K562 (cell line): ENCODE results near the gene OSBPL3. TPM values are rescaled to one million over a fixed set of nuclear protein-coding genes. Genes with fewer than 3 reads are reported as not detected.

Source experiments
- ATAC-seq: fragments of 200-7000 bp; cut with Tn5 transposase; 3 replicates; pipeline ENCODE4 v1.9.1; 2020; ENCODE audit warnings: moderate library complexity
- BruUV-seq: library from RNA; stranded (reverse); fragments of 400-500 nt; replicated peaks from 2 replicates; lab custom pipeline; 2021; lab: Mats Ljungman, UMichigan
- CTCF ChIA-PET: fragments of 300-600 bp; formaldehyde crosslinking; extraction: SDS; loops from one replicate; lab custom pipeline; 2021; ENCODE audit warnings: low intra/inter-chr PET ratio; lab: Yijun Ruan, JAX
- POLR2A ChIA-PET: fragments of 300-600, 350-650 bp; sonication (Branson Sonifier 250); formaldehyde crosslinking; extraction: SDS; loops from one replicate; lab custom pipeline; 2021; ENCODE audit warnings: antibody characterized with exemption, inconsistent platforms; lab: Yijun Ruan, JAX
- DNase-seq, 4 experiments: peaks; one replicate each; pipeline versions ENCODE4 v3.0.0 to v3.0.0-alpha.2; 2011 to 2018; ENCODE audit warnings: low spot score in 3 of 4, mixed read lengths in 3 of 4; ENCODE audit errors: extremely low read depth in 1 of 4
- FAIRE-seq: peaks from 2 replicates; lab custom pipeline; 2011; peaks lifted over from hg19 to GRCh38; lab: Jason Lieb, UNC
- H2AFZ ChIP-seq: 2 replicates; pipeline ENCODE4 v1.6.0; 2011; ENCODE audit warnings: low read depth, low read length, control low read depth, inconsistent platforms
- H3K27ac ChIP-seq: fragments of 200-600 bp; 3 replicates; pipeline ENCODE4 v1.8.0; 2011; ENCODE audit warnings: low read depth, mild to moderate bottlenecking, control low read depth, inconsistent platforms, low read length, moderate library complexity, mixed read lengths; ENCODE audit errors: extremely low read depth
- H3K27me3 ChIP-seq, 2 experiments: fragments of 300-600 bp in 1 of 2; 2 replicates in 1 of 2; 3 replicates in 1 of 2; pipeline versions ENCODE4 v1.6.0 to v1.8.0; 2011; ENCODE audit warnings: inconsistent platforms in 2 of 2, low read length in 2 of 2, mild to moderate bottlenecking in 1 of 2, mixed read lengths in 1 of 2, moderate library complexity in 1 of 2; ENCODE audit not compliant: control insufficient read depth in 2 of 2, insufficient read depth in 2 of 2
- H3K36me3 ChIP-seq: fragments of 300-600 bp; 3 replicates; pipeline ENCODE4 v1.8.0; 2011; ENCODE audit warnings: mild to moderate bottlenecking, low read length, inconsistent platforms; ENCODE audit not compliant: control insufficient read depth, insufficient read depth
- H3K4me1 ChIP-seq, 2 experiments: fragments of 200-600 bp in 1 of 2; replicated peaks in 1 of 2; 2 replicates in 1 of 2; 3 replicates in 1 of 2; pipeline versions ENCODE4 v1.5.1 to v1.8.0; 2011; ENCODE audit warnings: inconsistent platforms in 2 of 2, low read length in 2 of 2, mild to moderate bottlenecking in 1 of 2, mixed read lengths in 1 of 2, moderate library complexity in 1 of 2; ENCODE audit not compliant: control insufficient read depth in 2 of 2, insufficient read depth in 2 of 2
- H3K4me2 ChIP-seq: 2 replicates; pipeline ENCODE4 v1.6.1; 2011; ENCODE audit warnings: low read length, control low read depth, inconsistent platforms, mixed read lengths; ENCODE audit not compliant: insufficient read depth
- H3K4me3 ChIP-seq: fragments of 200-600 bp; sonication (generic), shearing (Covaris generic); 2 replicates; pipeline ENCODE4 v1.5.1; 2016; ENCODE audit warnings: control low read depth, inconsistent platforms
- H3K79me2 ChIP-seq: fragments of 200-600 bp; 3 replicates; pipeline ENCODE4 v1.8.0; 2011; ENCODE audit warnings: low read length, inconsistent platforms; ENCODE audit not compliant: control insufficient read depth, insufficient read depth
- H3K9ac ChIP-seq, 2 experiments: 2 replicates each; pipeline versions ENCODE4 v1.6.0 to v1.6.1; 2011; ENCODE audit warnings: low read depth in 2 of 2, low read length in 2 of 2, control low read depth in 1 of 2, inconsistent platforms in 1 of 2, mild to moderate bottlenecking in 1 of 2, mixed read lengths in 1 of 2; ENCODE audit not compliant: insufficient read depth in 1 of 2
- H3K9me1 ChIP-seq: one replicate; pipeline ENCODE4 v1.6.0; 2011; ENCODE audit warnings: inconsistent platforms, mild to moderate bottlenecking, low read length, moderate library complexity; ENCODE audit not compliant: control insufficient read depth, insufficient read depth
- H3K9me3 ChIP-seq: replicated peaks from 2 replicates; pipeline ENCODE4 v1.5.1; 2011; ENCODE audit warnings: low read depth, low read length, inconsistent platforms; ENCODE audit not compliant: control insufficient read depth, insufficient read depth
- H4K20me1 ChIP-seq: replicated peaks from 2 replicates; pipeline ENCODE4 v1.6.1; 2011; ENCODE audit warnings: low read length, inconsistent platforms, mixed read lengths; ENCODE audit not compliant: control insufficient read depth, insufficient read depth
- DIDO1 ChIP-seq: fragments of 450-650 bp; IDR thresholded peaks from 2 replicates; pipeline ENCODE4 v1.6.1; 2016; ENCODE audit warnings: low read depth, missing biosample characterization, missing genetic modification characterization
- EWSR1 ChIP-seq: fragments of 450-650 bp; IDR thresholded peaks from 2 replicates; pipeline ENCODE4 v1.6.1; 2018; ENCODE audit warnings: borderline replicate concordance, mild to moderate bottlenecking, low read depth, moderate library complexity; ENCODE audit not compliant: partially characterized antibody
- FOXM1 ChIP-seq, 2 experiments: fragments of 450-650 bp in 1 of 2; sonication (generic) in 1 of 2; formaldehyde crosslinking in 1 of 2; IDR thresholded peaks; 2 replicates each; pipeline versions ENCODE4 v1.6.1 to v1.9.0; 2017 to 2022; ENCODE audit warnings: low read depth in 2 of 2, mild to moderate bottlenecking in 2 of 2, missing genetic modification reagents in 1 of 2, moderate library complexity in 1 of 2
- GABPA ChIP-seq: fragments of 200-800 bp; sonication (Bioruptor generic); conservative IDR thresholded peaks from 2 replicates; pipeline ENCODE4 v1.6.1; 2016; ENCODE audit warnings: low read depth, missing genetic modification characterization, missing compliant biosample characterization
- HLTF ChIP-seq: fragments of 450-650 bp; IDR thresholded peaks from 2 replicates; pipeline ENCODE4 v1.6.1; 2016
- HNRNPLL ChIP-seq: fragments of 200-400 bp; formaldehyde crosslinking; IDR thresholded peaks from 2 replicates; pipeline ENCODE4 v1.6.1; 2017; ENCODE audit warnings: low read length, low read depth, mild to moderate bottlenecking; ENCODE audit not compliant: poor library complexity, severe bottlenecking
- IFI16 ChIP-seq: fragments of 250-450 bp; sonication (Bioruptor Pico); IDR thresholded peaks from 2 replicates; pipeline ENCODE4 v2.1.2; 2022; ENCODE audit warnings: mild to moderate bottlenecking, inconsistent platforms
- MEIS2 ChIP-seq: fragments of 450-650 bp; IDR thresholded peaks from 2 replicates; pipeline ENCODE4 v1.6.1; 2014; ENCODE audit warnings: mild to moderate bottlenecking; ENCODE audit not compliant: partially characterized antibody
- POLR2AphosphoS5 ChIP-seq: IDR thresholded peaks from 2 replicates; pipeline ENCODE4 v1.6.1; 2011; ENCODE audit warnings: mild to moderate bottlenecking, low read depth, low read length, moderate library complexity; ENCODE audit not compliant: control insufficient read depth, insufficient read depth
- POLR3A ChIP-seq: IDR thresholded peaks from 2 replicates; pipeline ENCODE4 v1.6.1; 2011; ENCODE audit warnings: borderline replicate concordance, mild to moderate bottlenecking, moderate library complexity; ENCODE audit not compliant: insufficient read length, insufficient read depth; ENCODE audit errors: extremely low read depth
- PURB ChIP-seq: sonication (generic); formaldehyde crosslinking; IDR thresholded peaks from 2 replicates; pipeline ENCODE4 v1.9.0; 2021; ENCODE audit warnings: low read depth, mild to moderate bottlenecking, missing genetic modification reagents
- SMAD4 ChIP-seq: fragments of 250-450 bp; sonication (Bioruptor Pico); conservative IDR thresholded peaks from 2 replicates; pipeline ENCODE4 v1.8.0; 2021; ENCODE audit warnings: inconsistent platforms, mild to moderate bottlenecking, moderate library complexity
- SOX6 ChIP-seq: fragments of 450-650 bp; IDR thresholded peaks from 2 replicates; pipeline ENCODE4 v1.6.1; 2014; ENCODE audit warnings: mild to moderate bottlenecking
- STAG1 ChIP-seq: sonication (generic); formaldehyde crosslinking; IDR thresholded peaks from 2 replicates; pipeline ENCODE4 v1.5.0; 2020; ENCODE audit warnings: missing genetic modification reagents, borderline replicate concordance
- TBL1XR1 ChIP-seq, 2 experiments: IDR thresholded peaks; 2 replicates each; pipeline ENCODE4 v1.6.1; 2012; ENCODE audit warnings: improper control_type of control experiment in 2 of 2, low read length in 2 of 2, mild to moderate bottlenecking in 1 of 2
- THRAP3 ChIP-seq: fragments of 450-650 bp; IDR thresholded peaks from 2 replicates; pipeline ENCODE4 v1.6.1; 2016; ENCODE audit warnings: mild to moderate bottlenecking, inconsistent platforms, borderline replicate concordance
- ZNF512 ChIP-seq: IDR thresholded peaks from 2 replicates; pipeline ENCODE4 v1.6.1; 2016; ENCODE audit warnings: missing genetic modification characterization, missing compliant biosample characterization
- ZNF655 ChIP-seq: fragments of 250-450 bp; sonication (Bioruptor Pico); IDR thresholded peaks from 2 replicates; pipeline ENCODE4 v1.5.0; 2021
- ZNF778 ChIP-seq: fragments of 450-650 bp; formaldehyde crosslinking; IDR thresholded peaks from 2 replicates; pipeline ENCODE4 v1.4.0; 2020; ENCODE audit warnings: mild to moderate bottlenecking, moderate library complexity
- WGBS: fragments of 100-300 bp; shearing (Covaris generic); methylation state at CpG from one replicate; pipeline ENCODE4 v1.1.6; 2016; ENCODE audit warnings: low coverage, mixed read lengths; ENCODE audit not compliant: insufficient coverage; ENCODE audit errors: missing lambda C conversion rate; 5-methylcytosine and 5-hydroxymethylcytosine counted together
- in situ Hi-C: fragments of 300-500 bp; cut with MboI; formaldehyde crosslinking; loops from 4 replicates; pipeline ENCODE4 v1.15.0; 2018; ENCODE audit warnings: inconsistent platforms, mixed read lengths
- intact Hi-C: fragments of 100-400 bp; cut with micrococcal nuclease; formaldehyde crosslinking; loops from 2 replicates; pipeline ENCODE4 v1.14.2; 2022
- polyA plus RNA-seq, 8 experiments: library from polyadenylated mRNA; depleted of rRNA in 4 of 8; stranded (reverse) in 5 of 8; unstranded in 3 of 8; fragments of >200 nt; fragmentation: Nextera tagmentation in 2 of 8; fragmentation: Illumina TruSeq in 1 of 8; extraction: Ambion mirVana in 2 of 8; extraction: Trizol in 1 of 8; gene quantifications; 2 replicates each; pipeline versions ENCODE4 v1.2.1 to v1.2.3, GENCODE V29; 2011 to 2014; ENCODE audit warnings: inconsistent platforms in 1 of 8, missing spikeins in 1 of 8
- total RNA-seq, 7 experiments: library from RNA; depleted of rRNA in 6 of 7; stranded (reverse); fragments of >200 nt in 6 of 7; fragmentation: Illumina TruSeq in 2 of 7; extraction: Trizol in 2 of 7; gene quantifications; 2 replicates each; pipeline versions ENCODE4 v1.2.1 to v1.2.3, GENCODE V29; 2011 to 2021; ENCODE audit warnings: low replicate concordance in 1 of 7

Gene OSBPL3
- total and polyA plus RNA-seq, 9 of the 15 experiments (the other 6 are each of a cell fraction or from before 2014, with no cell fraction given), result 4.8 to 37.2 (median 26.5) TPM

- no peaks in the 10 kb centered on the region; a peak in 1 of 5 replicates for H3K4me1 ChIP-seq
- H3K27ac ChIP-seq, result no peak overlapping the region
- 91% methylated on average over 5 of the region's 5 CpGs for WGBS
- no peaks in the 10 kb centered on the region for H3K79me2 ChIP-seq
- no peak overlapping the region for H3K4me3 ChIP-seq
- H3K9me1 ChIP-seq, result no peaks in the 10 kb centered on the region
- DNase-seq (no peak), FAIRE-seq (no peak), ATAC-seq (no peak)
- no peak overlapping the region for H2AFZ ChIP-seq
- H3K36me3 ChIP-seq, result peaks cover 27% of the 10 kb centered on the region
- in situ Hi-C loops (no loop called here), intact Hi-C loops (no loop called here)
- H3K4me2 ChIP-seq, result no peak overlapping the region
- no TSS peak for BruUV-seq
- no peaks in the 10 kb centered on the region for H4K20me1 ChIP-seq
- no peak overlapping the region for H3K9ac ChIP-seq
- TF ChIP-seq ZNF512 (tag), result no peak
- TF ChIP-seq IFI16 (CRISPR knock-in tag), result no peak
- no peak for TF ChIP-seq DIDO1 (tag)
- no peak for TF ChIP-seq POLR2AphosphoS5
- TF ChIP-seq ZNF655 (CRISPR knock-in tag), result no peak
- no peak for TF ChIP-seq GABPA
- no peak for TF ChIP-seq PURB
- TF ChIP-seq THRAP3, result no peak
- TF ChIP-seq HNRNPLL, result no peak
- TF ChIP-seq HLTF, result no peak
- TF ChIP-seq ZNF778 (CRISPR knock-in tag), result no peak
- no peak for TF ChIP-seq TBL1XR1 (IDR thresholded peaks at IDR 0.05; ENCODE audit: low read length in 2 of 2)
- TF ChIP-seq EWSR1, result no peak
- TF ChIP-seq POLR3A, result no peak
- TF ChIP-seq SMAD4 (CRISPR knock-in tag), result no peak
- TF ChIP-seq STAG1 (CRISPR knock-in tag), result no peak
- TF ChIP-seq MEIS2, result no peak
- TF ChIP-seq SOX6, result no peak
- TF ChIP-seq FOXM1 (IDR thresholded peaks at IDR 0.05; ENCODE audit: low read depth), result no peak
- no peak for TF ChIP-seq FOXM1 (CRISPR knock-in tag; IDR thresholded peaks at IDR 0.05; ENCODE audit: low read depth)
- TF ChIP-seq, all 486 proteins: peak for 0
- Histone ChIP-seq H3K27me3 (no peaks in the 10 kb centered on the region), H3K9me3 (no peaks in the 10 kb centered on the region)
- CTCF ChIA-PET, result no interaction called here
- POLR2A ChIA-PET, result no interaction called here
Observed at GRCh38 chr7:24843821-24844434, 136.1 kb downstream of the OSBPL3 start.
